Peyer's patch (tissue), 4 donors: ENCODE results near the gene SH3RF3. TPM values are rescaled to one million over a fixed set of nuclear protein-coding genes. Genes with fewer than 3 reads are reported as not detected.

ENCODE experiments used
- DNase-seq, 3 donors: peaks; one replicate each; pipeline ENCODE4 v3.0.0-alpha.2; 2017 to 2019
- H3K27ac ChIP-seq, 4 donors: fragments of 200-600 bp; sonication (generic); one replicate each; pipeline ENCODE4 v1.5.1; 2016 to 2019
- H3K27me3 ChIP-seq, 2 donors: fragments of 200-600 bp; sonication (generic); one replicate each; pipeline ENCODE4 v1.5.1; 2019
- H3K36me3 ChIP-seq, 3 donors: fragments of 200-600 bp; sonication (generic); one replicate each; pipeline ENCODE4 v1.5.1; 2016 to 2019
- H3K4me1 ChIP-seq, 4 donors: fragments of 200-600 bp; sonication (generic); one replicate each; pipeline ENCODE4 v1.5.1; 2016 to 2019
- H3K4me3 ChIP-seq, 4 donors: fragments of 200-600 bp; sonication (generic); 1 replicate in 3 of 4; 2 replicates in 1 of 4; pipeline ENCODE4 v1.5.1; 2016 to 2019; ENCODE audit warnings: mild to moderate bottlenecking in 1 of 4
- H3K9me3 ChIP-seq, 4 donors: fragments of 200-600 bp; sonication (generic); one replicate each; pipeline ENCODE4 v1.5.1; 2016 to 2019; ENCODE audit warnings: mild to moderate bottlenecking in 1 of 4
- CTCF ChIP-seq, 6 experiments: fragments of 450-650 bp in 4 of 6; fragments of 200-600 bp in 2 of 6; sonication (generic) in 1 of 6; IDR thresholded peaks; one replicate each; pipeline ENCODE4 v1.5.1; 2017 to 2019; ENCODE audit warnings: antibody characterized with exemption in 6 of 6, mild to moderate bottlenecking in 3 of 6, moderate library complexity in 1 of 6
- POLR2A ChIP-seq, 2 donors: fragments of 450-650 bp; IDR thresholded peaks; one replicate each; pipeline ENCODE4 v1.5.1; 2017; ENCODE audit warnings: antibody characterized with exemption in 2 of 2, mild to moderate bottlenecking in 2 of 2, moderate library complexity in 2 of 2
- total RNA-seq, 4 donors: library from RNA; depleted of rRNA; stranded (reverse); fragments of >200 nt; gene quantifications; one replicate each; pipeline ENCODE4 v1.1.0, GENCODE V29; 2016

SH3RF3 gene
- total RNA-seq, 4 donors from 2014 or later: 1.1 to 5.0 (median 3.3) TPM

- TF ChIP-seq POLR2A (IDR thresholded peaks at IDR 0.05): no peak
- TF ChIP-seq CTCF (IDR thresholded peaks at IDR 0.05): peak in 1 of 6 experiments; percentile 7
- no peaks in the 10 kb centered on the region for H3K36me3 ChIP-seq
- no peaks in the 10 kb centered on the region for H3K9me3 ChIP-seq
- DNase-seq: peak in 2 of 3 donors; percentile 62 to 75
- no peak overlapping the region for H3K27ac ChIP-seq
- H3K4me1 ChIP-seq: no peaks in the 10 kb centered on the region
- H3K27me3 ChIP-seq: no peaks in the 10 kb centered on the region
- no peak overlapping the region for H3K4me3 ChIP-seq
Measured at GRCh38 chr2:109143214-109144187, 14.5 kb downstream of the SH3RF3 start.

GRCh38 chr2:109144271-109144670 lies 15.3 kb downstream of the SH3RF3 start:
- TF ChIP-seq CTCF (IDR thresholded peaks at IDR 0.05) (no peak), POLR2A (IDR thresholded peaks at IDR 0.05) (no peak)
- peak in 1 of 3 donors; percentile 51 for DNase-seq

GRCh38 chr2:109144721-109145120 lies 15.7 kb downstream of the SH3RF3 start:
- H3K36me3 ChIP-seq: no peaks in the 10 kb centered on the region
- no peak overlapping the region for H3K4me3 ChIP-seq
- no peaks in the 10 kb centered on the region for H3K4me1 ChIP-seq
- DNase-seq: no peak
- no peaks in the 10 kb centered on the region for H3K27me3 ChIP-seq
- TF ChIP-seq CTCF (IDR thresholded peaks at IDR 0.05) (no peak), POLR2A (IDR thresholded peaks at IDR 0.05) (no peak)
- H3K27ac ChIP-seq: no peak overlapping the region
- no peaks in the 10 kb centered on the region for H3K9me3 ChIP-seq

More at GRCh38 chr2:109144271-109144670, 15.3 kb downstream of the SH3RF3 start:
- Histone ChIP-seq H3K9me3 (no peaks in the 10 kb centered on the region), H3K27ac (no peak overlapping the region), H3K36me3 (no peaks in the 10 kb centered on the region), H3K4me3 (no peak overlapping the region), H3K4me1 (no peaks in the 10 kb centered on the region), H3K27me3 (no peaks in the 10 kb centered on the region)

GRCh38 chr2:109145286-109145685 lies 16.3 kb downstream of the SH3RF3 start:
- no peak overlapping the region for H3K4me3 ChIP-seq
- DNase-seq: no peak
- H3K4me1 ChIP-seq: no peaks in the 10 kb centered on the region
- H3K9me3 ChIP-seq: no peaks in the 10 kb centered on the region
- H3K27ac ChIP-seq: no peak overlapping the region
- H3K27me3 ChIP-seq: no peaks in the 10 kb centered on the region
- no peaks in the 10 kb centered on the region for H3K36me3 ChIP-seq
- TF ChIP-seq CTCF (IDR thresholded peaks at IDR 0.05): no peak
- no peak for TF ChIP-seq POLR2A (IDR thresholded peaks at IDR 0.05)

GRCh38 chr2:109147405-109147804 lies 18.4 kb downstream of the SH3RF3 start:
- no peaks in the 10 kb centered on the region for H3K9me3 ChIP-seq
- no peak for DNase-seq
- no peaks in the 10 kb centered on the region for H3K27me3 ChIP-seq
- H3K4me3 ChIP-seq: no peak overlapping the region
- no peak overlapping the region for H3K27ac ChIP-seq
- TF ChIP-seq CTCF (IDR thresholded peaks at IDR 0.05) (no peak), POLR2A (IDR thresholded peaks at IDR 0.05) (no peak)
- no peaks in the 10 kb centered on the region for H3K36me3 ChIP-seq
- H3K4me1 ChIP-seq: no peaks in the 10 kb centered on the region
